Ovary (tissue), 9 donors: Measurements from ENCODE around the gene DNAJC18. TPM values are rescaled to one million over a fixed set of nuclear protein-coding genes. Genes with fewer than 3 reads are reported as not detected.
A peak's percentile ranks its signal among the peaks of the same experiment; 100 is the strongest.
"Not testable (repeated sequence)": the region's sequence is repeated elsewhere in the genome, so short reads cannot be mapped to it uniquely, and the experiment has no call there.

Experiments used
- DNase-seq, 5 donors: peaks; one replicate each; pipeline ENCODE4 v3.0.0-alpha.2; 2019 to 2020
- H3K27ac ChIP-seq, 2 donors: fragments of 200-600 bp; one replicate each; pipeline versions ENCODE4 v1.5.1 to v1.8.0; 2019 to 2022
- H3K27me3 ChIP-seq: fragments of 200-600 bp; one replicate; pipeline ENCODE4 v1.8.0; 2022
- H3K36me3 ChIP-seq: fragments of 200-600 bp; sonication (generic); one replicate; pipeline ENCODE4 v1.5.1; 2019
- H3K4me1 ChIP-seq: one replicate; pipeline ENCODE4 v1.8.1; 2013; ENCODE audit warnings: mild to moderate bottlenecking, moderate library complexity; ENCODE audit not compliant: insufficient read depth
- H3K4me3 ChIP-seq: fragments of 200-600 bp; sonication (generic); one replicate; pipeline ENCODE4 v1.5.1; 2017
- H3K9me3 ChIP-seq, 2 donors: fragments of 200-600 bp in 1 of 2; sonication (generic) in 1 of 2; one replicate each; pipeline versions ENCODE4 v1.5.1 to v1.8.1; 2013 to 2019; ENCODE audit warnings: mild to moderate bottlenecking in 1 of 2, moderate library complexity in 1 of 2
- CTCF ChIP-seq, 3 donors: fragments of 450-650 bp in 2 of 3; fragments of 200-600 bp in 1 of 3; IDR thresholded peaks; one replicate each; pipeline versions ENCODE4 v1.5.1 to v1.8.0; 2016 to 2022; ENCODE audit warnings: antibody characterized with exemption in 3 of 3, mild to moderate bottlenecking in 1 of 3
- EP300 ChIP-seq: sonication (generic); formaldehyde crosslinking; IDR thresholded peaks from one replicate; pipeline ENCODE4 v1.6.1; 2017; ENCODE audit warnings: antibody characterized with exemption
- POLR2A ChIP-seq: fragments of 450-650 bp; IDR thresholded peaks from one replicate; pipeline ENCODE4 v1.6.1; 2017; ENCODE audit warnings: antibody characterized with exemption, mild to moderate bottlenecking, moderate library complexity
- WGBS, 3 donors: extraction: QIAGEN DNeasy Blood & Tissue Kit in 1 of 3; methylation state at CpG; one replicate each; pipeline versions ENCODE4 v1.1.5 to v1.1.7; 2013 to 2017; 5-methylcytosine and 5-hydroxymethylcytosine counted together
- intact Hi-C, 4 donors: fragments of 100-400 bp; cut with DNase I; formaldehyde crosslinking; loops; one replicate each; pipeline versions ENCODE4 v1.11.0 to v1.15.1; 2022 to 2023
- polyA plus RNA-seq, 2 donors: library from polyadenylated mRNA; stranded (reverse); fragments of 200-250 nt in 1 of 2; fragments of 350-450 nt in 1 of 2; fragmentation: Illumina TruSeq in 1 of 2; extraction: RNeasy Lipid Tissue Mini Kit (QIAGEN cat#74804) in 1 of 2; gene quantifications; one replicate each; pipeline ENCODE4 v1.2.3, GENCODE V29; 2013 to 2014
- total RNA-seq, 7 donors: library from RNA; depleted of rRNA in 2 of 7; stranded (reverse); fragments of >200 nt in 2 of 7; fragmentation: NEBNext Ultra II Directional in 3 of 7; extraction: Animal tissue kit (Norgen Biotek cat#: 25700) in 3 of 7; gene quantifications; one replicate each; pipeline versions ENCODE4 v1.1.0 to v1.2.4, GENCODE V29; 2016 to 2023
- donor health status: DM: no; HTN: no; CAD: no; lungs with moderate emphysema.
- donor health status: DM: no; HTN: no; CAD: no.
- donor health status: Bipolar disorder and iron deficiency.
- donor health status: DM: yes; HTN: yes; CAD: no.
- donor health status: DM: no; HTN: no; CAD: no.
- donor health status: DM: yes; HTN: yes; CAD: no.

DNAJC18 gene
- total and polyA plus RNA-seq, 9 donors, result 5.2 to 35.6 (median 22.4) TPM

GRCh38 chr5:139481580-139482049 is 42.3 kb upstream of the DNAJC18 start:
- H3K36me3 ChIP-seq, result no peaks in the 10 kb centered on the region
- DNase-seq, result peak in 4 of 5 donors; percentile 30 to 46 (median 46)
- H3K27me3 ChIP-seq, result no peaks in the 10 kb centered on the region
- 14 to 24% (median 24%) methylated on average over 5 of the region's 5 CpGs for WGBS, 3 donors
- peak overlapping the region; percentile 47 for H3K4me3 ChIP-seq
- intact Hi-C loops, result no loop called here
- peaks cover 17% of the 10 kb centered on the region for H3K4me1 ChIP-seq
- TF ChIP-seq POLR2A (no peak), CTCF (IDR thresholded peaks at IDR 0.05) (peak in 1 of 3 donors; percentile 9), EP300 (no peak)
- peak overlapping the region; percentile 94 for H3K27ac ChIP-seq
- H3K9me3 ChIP-seq, result no peaks in the 10 kb centered on the region

- TF ChIP-seq POLR2A, result no peak
- no peak for TF ChIP-seq EP300
- no peak for TF ChIP-seq CTCF (IDR thresholded peaks at IDR 0.05)
- H3K9me3 ChIP-seq, result no peaks in the 10 kb centered on the region
- intact Hi-C loops, result no loop called here
- H3K27ac ChIP-seq, result peak overlapping the region; percentile 94
- 20 to 35% (median 30%) methylated on average over 12 of the region's 12 CpGs for whole genome bisulfite sequencing, 3 donors
- H3K4me3 ChIP-seq, result peak overlapping the region; percentile 47
- no peaks in the 10 kb centered on the region for H3K27me3 ChIP-seq
- H3K36me3 ChIP-seq, result no peaks in the 10 kb centered on the region
- peaks cover 17% of the 10 kb centered on the region for H3K4me1 ChIP-seq
- DNase-seq, result peak; percentile 64 to 77 (median 71)
Measured at GRCh38 chr5:139481122-139481533, 41.8 kb upstream of the DNAJC18 start.

GRCh38 chr5:139479729-139480128 is 40.4 kb upstream of the DNAJC18 start:
- H3K9me3 ChIP-seq, intact Hi-C loops, H3K27ac ChIP-seq, H3K4me3 ChIP-seq, DNase-seq, H3K36me3 ChIP-seq, H3K27me3 ChIP-seq: not testable (repeated sequence)
- H3K4me1 ChIP-seq, result peaks cover 18% of the 10 kb centered on the region
- 94 to 99% (median 97%) methylated on average over 4 of the region's 4 CpGs for WGBS, 3 donors

- DNase-seq, H3K9me3 ChIP-seq, H3K27me3 ChIP-seq, intact Hi-C loops, H3K4me3 ChIP-seq, H3K27ac ChIP-seq, H3K36me3 ChIP-seq: not testable (repeated sequence)
- H3K4me1 ChIP-seq, result peaks cover 18% of the 10 kb centered on the region
- 82% methylated on average over 9 of the region's 9 CpGs for WGBS, 3 donors
Measured at GRCh38 chr5:139478657-139479423, 39.5 kb upstream of the DNAJC18 start.

- no peak for TF ChIP-seq EP300
- TF ChIP-seq POLR2A, result no peak
- TF ChIP-seq CTCF (IDR thresholded peaks at IDR 0.05), result no peak
- Histone ChIP-seq H3K9me3 (no peaks in the 10 kb centered on the region), H3K36me3 (no peaks in the 10 kb centered on the region), H3K4me1 (peaks cover 8% of the 10 kb centered on the region), H3K4me3 (no peak overlapping the region), H3K27me3 (no peaks in the 10 kb centered on the region), H3K27ac (no peak overlapping the region)
- intact Hi-C loops, result no loop called here
- WGBS, 3 donors, result 76 to 83% (median 80%) methylated on average over 13 of the region's 13 CpGs
- no peak for DNase-seq
Measured at GRCh38 chr5:139475865-139476617, 36.7 kb upstream of the DNAJC18 start.
